22Rv1 (cell line): Measurements from ENCODE around the gene PCTP.
A peak's percentile ranks its signal among the peaks of the same experiment; 100 is the strongest.

Experiments
- H3K27ac ChIP-seq: fragments of 450-650 bp; 2 replicates; pipeline ENCODE4 v1.5.1; 2017
- CTCF ChIP-seq: fragments of 450-650 bp; IDR thresholded peaks from 2 replicates; pipeline ENCODE4 v1.5.1; 2017; ENCODE audit warnings: mild to moderate bottlenecking
- ZFX ChIP-seq: fragments of 450-650 bp; IDR thresholded peaks from 2 replicates; pipeline ENCODE4 v1.6.1; 2017; ENCODE audit warnings: antibody characterized with exemption, borderline replicate concordance

The PCTP gene

DNA sequence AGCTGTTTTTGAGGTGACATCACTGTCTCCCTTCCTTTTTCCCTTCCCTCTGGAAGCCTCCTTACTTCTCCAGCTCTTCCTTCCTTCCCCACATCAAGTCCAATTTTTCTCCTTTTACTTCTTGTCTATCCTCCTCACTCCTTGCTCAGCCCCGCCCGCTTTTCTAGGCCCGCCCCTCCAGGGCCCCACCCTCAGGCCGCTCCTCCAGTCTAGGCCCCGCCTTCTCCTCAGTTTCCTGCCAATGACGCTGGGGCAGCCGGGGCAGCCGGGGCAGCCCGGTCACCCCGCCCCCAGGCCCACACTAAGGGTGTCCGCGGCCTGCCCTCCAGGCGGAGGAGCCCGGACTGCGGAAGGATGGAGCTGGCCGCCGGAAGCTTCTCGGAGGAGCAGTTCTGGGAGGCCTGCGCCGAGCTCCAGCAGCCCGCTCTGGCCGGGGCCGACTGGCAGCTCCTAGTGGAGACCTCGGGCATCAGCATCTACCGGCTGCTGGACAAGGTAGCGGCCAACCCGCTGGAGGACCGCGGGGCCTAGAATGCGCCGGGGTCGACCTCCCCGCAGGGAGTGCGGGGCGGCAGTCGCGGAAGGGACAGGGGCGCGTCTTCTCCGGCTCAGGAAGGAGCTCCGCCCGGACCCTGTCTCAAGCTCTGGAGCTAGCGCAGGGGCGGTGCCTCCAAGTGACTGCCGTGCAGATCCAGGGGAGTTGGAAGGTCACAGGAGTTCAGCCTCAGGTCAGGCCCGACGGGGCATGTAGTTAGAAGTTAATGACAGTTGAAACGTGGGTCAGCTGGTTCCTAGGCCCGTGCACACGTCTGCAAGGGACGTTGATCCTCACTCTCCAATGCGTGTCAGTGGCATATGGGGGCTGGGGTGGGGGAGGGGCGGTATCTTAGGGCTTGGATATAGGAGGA lies at the start of gene PCTP:
Gene PCTP, plus strand, starts transcription at position 302 of the 908 bp plus-strand sequence. Its CDS starts 53 bp downstream, at position 355.
- peak within 1 kb of the TSS; percentile 80 for H3K27ac ChIP-seq
- peak; percentile 52 for TF ChIP-seq CTCF
- TF ChIP-seq ZFX = no peak

DNA sequence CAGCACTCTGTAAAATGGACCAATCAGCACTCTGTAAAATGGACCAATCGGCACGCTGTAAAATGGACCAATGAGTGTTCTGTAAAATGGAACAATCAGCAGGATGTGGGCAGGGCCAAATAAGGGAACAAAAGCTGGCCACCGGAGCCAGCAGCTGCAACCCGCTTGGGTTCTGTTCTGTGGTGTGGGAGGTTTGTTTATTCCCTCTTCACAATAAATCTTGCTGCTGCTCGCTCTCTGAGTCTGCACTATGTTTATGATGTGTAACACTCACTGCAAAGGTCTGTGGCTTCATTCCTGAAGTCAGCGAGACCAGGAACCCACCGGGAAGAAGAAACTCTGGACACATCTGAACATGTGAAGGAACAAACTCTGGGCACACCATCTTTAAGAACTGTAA lies 48.7 kb upstream of the PCTP start:
- TF ChIP-seq CTCF (no peak), ZFX (no peak)
- H3K27ac ChIP-seq = no peak overlapping the region

- TF ChIP-seq ZFX (no peak), CTCF (no peak)
- no peak overlapping the region for H3K27ac ChIP-seq
Measured at GRCh38 chr17:55704401-55704800, 46.5 kb upstream of the PCTP start.

DNA sequence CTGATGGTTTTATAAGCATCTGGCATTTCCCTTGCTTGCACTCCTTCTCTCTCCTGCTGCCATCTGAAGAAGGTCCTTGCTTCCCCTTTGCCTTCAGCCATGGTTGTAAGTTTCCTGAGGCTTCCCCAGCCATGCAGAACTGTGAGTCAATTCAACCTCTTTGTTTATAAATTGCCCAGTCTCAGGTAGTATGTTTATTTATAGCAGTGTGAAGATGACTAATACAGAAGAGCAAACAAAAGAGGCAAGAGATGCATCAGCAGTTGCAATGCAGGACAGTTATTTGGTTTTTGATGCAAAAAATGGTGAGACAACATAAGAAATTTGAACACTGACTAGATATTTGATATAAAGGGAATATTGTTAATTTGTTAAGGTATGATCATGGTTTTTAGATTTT lies 45.0 kb upstream of the PCTP start:
- no peak overlapping the region for H3K27ac ChIP-seq
- no peak for TF ChIP-seq CTCF
- TF ChIP-seq ZFX = no peak

- TF ChIP-seq ZFX = no peak
- no peak overlapping the region for H3K27ac ChIP-seq
Measured at GRCh38 chr17:55706808-55707773, 43.8 kb upstream of the PCTP start.

GRCh38 chr17:55708175-55708974 lies 42.5 kb upstream of the PCTP start:
- no peak for TF ChIP-seq ZFX
- TF ChIP-seq CTCF = no peak
- no peak overlapping the region for H3K27ac ChIP-seq

DNA sequence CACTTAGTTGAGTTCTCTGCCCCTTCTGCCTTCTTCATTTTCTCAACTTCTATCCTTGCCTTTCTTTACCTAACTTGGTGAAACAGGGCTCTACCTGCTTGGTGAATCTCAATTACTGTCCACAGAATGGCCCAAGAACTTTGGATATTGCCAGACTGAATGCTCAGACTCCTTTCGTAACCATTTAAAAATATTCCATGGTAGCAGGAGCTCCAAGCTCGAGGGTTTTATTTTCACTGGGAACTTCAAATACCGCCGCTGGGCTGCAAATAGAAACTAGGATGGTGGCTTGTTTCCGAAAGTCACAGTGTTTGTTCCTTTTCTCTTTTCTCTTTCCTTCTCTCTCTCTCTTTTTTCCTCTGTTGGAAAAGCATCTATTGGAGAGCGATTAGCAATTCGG lies 41.4 kb upstream of the PCTP start:
- H3K27ac ChIP-seq = no peak overlapping the region
- TF ChIP-seq CTCF (no peak), ZFX (no peak)
